ENCODE results near the gene FAM240A.
A peak's percentile ranks its signal among the peaks of the same experiment; 100 is the strongest.

FAM240A gene

GRCh38 chr3:46619845-46620778 lies 7.8 kb downstream of the FAM240A start:
- no peak for DNase-seq (ENCODE audit: low read depth)
- no peak overlapping the region for H3K4me3 ChIP-seq (ENCODE audit: low read depth, low read length)

- no peak for DNase-seq (ENCODE audit: low read depth)
- H3K4me3 ChIP-seq (ENCODE audit: low read depth, low read length) = no peak overlapping the region
Observed at GRCh38 chr3:46624533-46624932, 12.2 kb downstream of the FAM240A start.

- no peak overlapping the region for H3K4me3 ChIP-seq (ENCODE audit: low read depth, low read length)
- DNase-seq (ENCODE audit: low read depth) = no peak
Observed at GRCh38 chr3:46624975-46625490, 12.7 kb downstream of the FAM240A start.

- DNase-seq (ENCODE audit: low read depth) = no peak
Observed at GRCh38 chr3:46626039-46626438, 13.7 kb downstream of the FAM240A start.

GRCh38 chr3:46627078-46627477 lies 14.8 kb downstream of the FAM240A start:
- DNase-seq (ENCODE audit: low read depth) = no peak
- no peak overlapping the region for H3K4me3 ChIP-seq (ENCODE audit: low read depth, low read length)

More at GRCh38 chr3:46626039-46626438, 13.7 kb downstream of the FAM240A start:
- H3K4me3 ChIP-seq (ENCODE audit: low read depth, low read length) = no peak overlapping the region

GRCh38 chr3:46628901-46629369 lies 16.6 kb downstream of the FAM240A start:
- H3K4me3 ChIP-seq (ENCODE audit: low read depth, low read length) = no peak overlapping the region
- no peak for DNase-seq (ENCODE audit: low read depth)

GRCh38 chr3:46629551-46630517 lies 17.5 kb downstream of the FAM240A start:
- no peak for DNase-seq (ENCODE audit: low read depth)
- H3K4me3 ChIP-seq (ENCODE audit: low read depth, low read length) = peak overlapping the region; percentile 34

- DNase-seq (ENCODE audit: low read depth) = no peak
- H3K4me3 ChIP-seq (ENCODE audit: low read depth, low read length) = no peak overlapping the region
Observed at GRCh38 chr3:46632792-46633191, 20.5 kb downstream of the FAM240A start.

- no peak for DNase-seq (ENCODE audit: low read depth)
- no peak overlapping the region for H3K4me3 ChIP-seq (ENCODE audit: low read depth, low read length)
Observed at GRCh38 chr3:46634856-46635255, 22.5 kb downstream of the FAM240A start.

- DNase-seq (ENCODE audit: low read depth) = no peak
- H3K4me3 ChIP-seq (ENCODE audit: low read depth, low read length) = no peak overlapping the region
Observed at GRCh38 chr3:46639221-46639620, 26.9 kb downstream of the FAM240A start.

GRCh38 chr3:46640927-46641326 lies 28.6 kb downstream of the FAM240A start:
- no peak for DNase-seq (ENCODE audit: low read depth)
- H3K4me3 ChIP-seq (ENCODE audit: low read depth, low read length) = no peak overlapping the region

- H3K4me3 ChIP-seq (ENCODE audit: low read depth, low read length) = no peak overlapping the region
- DNase-seq (ENCODE audit: low read depth) = no peak
Observed at GRCh38 chr3:46642971-46643370, 30.6 kb downstream of the FAM240A start.

- no peak for DNase-seq (ENCODE audit: low read depth)
- H3K4me3 ChIP-seq (ENCODE audit: low read depth, low read length) = no peak overlapping the region
Observed at GRCh38 chr3:46643701-46644100, 31.4 kb downstream of the FAM240A start.

GRCh38 chr3:46646700-46647099 lies 34.4 kb downstream of the FAM240A start:
- H3K4me3 ChIP-seq (ENCODE audit: low read depth, low read length) = no peak overlapping the region
- DNase-seq (ENCODE audit: low read depth) = peak; percentile 17

- no peak overlapping the region for H3K4me3 ChIP-seq (ENCODE audit: low read depth, low read length)
- no peak for DNase-seq (ENCODE audit: low read depth)
Observed at GRCh38 chr3:46648096-46648495, 35.8 kb downstream of the FAM240A start.

- no peak for DNase-seq (ENCODE audit: low read depth)
Observed at GRCh38 chr3:46649436-46649835, 37.1 kb downstream of the FAM240A start.

GRCh38 chr3:46651084-46651483 lies 38.8 kb downstream of the FAM240A start:
- no peak overlapping the region for H3K4me3 ChIP-seq (ENCODE audit: low read depth, low read length)
- no peak for DNase-seq (ENCODE audit: low read depth)

More at GRCh38 chr3:46649436-46649835, 37.1 kb downstream of the FAM240A start:
- H3K4me3 ChIP-seq (ENCODE audit: low read depth, low read length) = no peak overlapping the region

GRCh38 chr3:46655271-46655670 lies 42.9 kb downstream of the FAM240A start:
- no peak for DNase-seq (ENCODE audit: low read depth)
- H3K4me3 ChIP-seq (ENCODE audit: low read depth, low read length) = no peak overlapping the region

- no peak for DNase-seq (ENCODE audit: low read depth)
Observed at GRCh38 chr3:46656778-46657556, 44.6 kb downstream of the FAM240A start.

More at GRCh38 chr3:46656778-46657556, 44.6 kb downstream of the FAM240A start:
- no peak overlapping the region for H3K4me3 ChIP-seq (ENCODE audit: low read depth, low read length)

All from skeletal muscle cell (primary cell).